Mucosa of descending colon (tissue), 3 donors: Measurements from ENCODE around the gene GALNTL6. TPM values are rescaled to one million over a fixed set of nuclear protein-coding genes. Genes with fewer than 3 reads are reported as not detected.

Source experiments
- ATAC-seq: fragments of 200-7000 bp; cut with Tn5 transposase; one replicate; pipeline ENCODE4 v1.9.1; 2020; ENCODE audit warnings: mild to moderate bottlenecking, moderate library complexity
- DNase-seq, 3 donors: peaks; one replicate each; pipeline ENCODE4 v3.0.0-alpha.2; 2020
- H3K36me3 ChIP-seq: fragments of 200-600 bp; one replicate; pipeline ENCODE4 v1.8.0; 2021; ENCODE audit warnings: low read depth, mild to moderate bottlenecking
- H3K4me1 ChIP-seq: fragments of 200-600 bp; one replicate; pipeline ENCODE4 v1.8.0; 2021; ENCODE audit warnings: low read depth, mild to moderate bottlenecking
- H3K4me3 ChIP-seq: fragments of 200-600 bp; one replicate; pipeline ENCODE4 v1.8.0; 2021; ENCODE audit warnings: mild to moderate bottlenecking
- H3K9me3 ChIP-seq: fragments of 200-600 bp; one replicate; pipeline ENCODE4 v1.8.0; 2021; ENCODE audit warnings: mild to moderate bottlenecking
- CTCF ChIP-seq: fragments of 200-600 bp; IDR thresholded peaks from one replicate; pipeline ENCODE4 v1.8.0; 2022; ENCODE audit warnings: antibody characterized with exemption, mild to moderate bottlenecking
- intact Hi-C, 2 donors: fragments of 100-400 bp; cut with DNase I in 1 of 2; cut with micrococcal nuclease in 1 of 2; formaldehyde crosslinking; loops; one replicate each; pipeline versions ENCODE4 v1.11.0 to v1.11.1; 2022; cut with DNase I, micrococcal nuclease
- total RNA-seq, 3 donors: library from RNA; stranded (reverse); fragmentation: NEBNext Ultra II Directional in 2 of 3; extraction: Animal tissue kit (Norgen Biotek cat#: 25700) in 2 of 3; gene quantifications; one replicate each; pipeline versions ENCODE4 v1.2.1 to v1.2.4, GENCODE V29; 2021 to 2023
- donor health status: DM: no; HTN: no; CAD: no; lungs with moderate emphysema.
- donor health status: DM: no; HTN: no; CAD: no.
- donor health status: DM: no; HTN: yes; CAD: no.

Gene GALNTL6
- total RNA-seq, 3 donors from 2014 or later = 0.12 to 0.27 (median 0.19) TPM

- Histone ChIP-seq H3K36me3 (no peaks in the 10 kb centered on the region), H3K9me3 (peaks cover 30% of the 10 kb centered on the region), H3K4me1 (no peaks in the 10 kb centered on the region), H3K4me3 (no peak overlapping the region)
- intact Hi-C loops = no loop called here
- DNase-seq (no peak), ATAC-seq (no peak)
- no peak for TF ChIP-seq CTCF
These were observed 921.4 kb downstream of the GALNTL6 start for GRCh38 chr4:172734555-172734954.

GRCh38 chr4:172736046-172736445 is 922.8 kb downstream of the GALNTL6 start:
- TF ChIP-seq CTCF = no peak
- no peaks in the 10 kb centered on the region for H3K4me1 ChIP-seq
- H3K9me3 ChIP-seq = peaks cover 30% of the 10 kb centered on the region
- DNase-seq = no peak
- no peak for ATAC-seq
- intact Hi-C loops = no loop called here
- H3K36me3 ChIP-seq = no peaks in the 10 kb centered on the region
- H3K4me3 ChIP-seq = no peak overlapping the region

- ATAC-seq (no peak), DNase-seq (no peak)
- intact Hi-C loops = no loop called here
- Histone ChIP-seq H3K36me3 (no peaks in the 10 kb centered on the region), H3K9me3 (peaks cover 12% of the 10 kb centered on the region), H3K4me3 (no peak overlapping the region), H3K4me1 (no peaks in the 10 kb centered on the region)
- TF ChIP-seq CTCF = no peak
These were observed 927.2 kb downstream of the GALNTL6 start for GRCh38 chr4:172740434-172740833.

GRCh38 chr4:172750910-172751309 is 937.7 kb downstream of the GALNTL6 start:
- intact Hi-C loops = no loop called here
- Histone ChIP-seq H3K4me3 (no peak overlapping the region), H3K4me1 (no peaks in the 10 kb centered on the region), H3K9me3 (no peaks in the 10 kb centered on the region), H3K36me3 (no peaks in the 10 kb centered on the region)
- ATAC-seq = no peak
- TF ChIP-seq CTCF = no peak
- DNase-seq = no peak

GRCh38 chr4:172751550-172751949 is 938.3 kb downstream of the GALNTL6 start:
- no peak for TF ChIP-seq CTCF
- no peak for ATAC-seq
- no peaks in the 10 kb centered on the region for H3K4me1 ChIP-seq
- intact Hi-C loops = no loop called here
- no peaks in the 10 kb centered on the region for H3K9me3 ChIP-seq
- no peak overlapping the region for H3K4me3 ChIP-seq
- DNase-seq = no peak
- no peaks in the 10 kb centered on the region for H3K36me3 ChIP-seq
